K562 (cell line): Measurements from ENCODE around the gene NMRAL1. TPM values are rescaled to one million over a fixed set of nuclear protein-coding genes. Genes with fewer than 3 reads are reported as not detected.

ENCODE experiments used
- ARID3B ChIP-seq: fragments of 250-450 bp; sonication (Bioruptor Pico); IDR thresholded peaks from 2 replicates; pipeline ENCODE4 v1.4.0; 2020; ENCODE audit warnings: borderline replicate concordance
- CEBPG ChIP-seq, 3 experiments: fragments of 200-800 bp in 1 of 3; sonication (Bioruptor generic) in 1 of 3; sonication (generic) in 1 of 3; formaldehyde crosslinking in 1 of 3; IDR thresholded peaks in 2 of 3; conservative IDR thresholded peaks in 1 of 3; 2 replicates each; pipeline versions ENCODE4 v1.6.1 to v1.8.0; 2016 to 2022; ENCODE audit warnings: missing compliant biosample characterization in 2 of 3, missing genetic modification characterization in 2 of 3, mild to moderate bottlenecking in 1 of 3, missing genetic modification reagents in 1 of 3
- CREM ChIP-seq: IDR thresholded peaks from 2 replicates; pipeline ENCODE4 v1.6.1; 2014; ENCODE audit warnings: antibody characterized with exemption, low read depth
- CTCF ChIP-seq, 3 experiments: IDR thresholded peaks in 2 of 3; conservative IDR thresholded peaks in 1 of 3; 2 replicates each; pipeline ENCODE4 v1.5.1; 2011 to 2012; ENCODE audit warnings: low read length in 3 of 3, mild to moderate bottlenecking in 3 of 3, control low read depth in 2 of 3, improper control_type of control experiment in 1 of 3, inconsistent platforms in 1 of 3, low read depth in 1 of 3, mixed read lengths in 1 of 3, moderate library complexity in 1 of 3; ENCODE audit not compliant: insufficient read depth in 2 of 3
- E2F5 ChIP-seq: sonication (generic); formaldehyde crosslinking; IDR thresholded peaks from 2 replicates; pipeline ENCODE4 v1.8.0; 2022; ENCODE audit warnings: mild to moderate bottlenecking, missing genetic modification reagents
- FOSL1 ChIP-seq: fragments of 200-800 bp; sonication (Bioruptor generic); conservative IDR thresholded peaks from 2 replicates; pipeline ENCODE4 v1.6.1; 2016; ENCODE audit warnings: missing genetic modification characterization, missing compliant biosample characterization
- FOXA3 ChIP-seq, 2 experiments: fragments of 450-650 bp in 1 of 2; sonication (generic) in 1 of 2; formaldehyde crosslinking; IDR thresholded peaks in 1 of 2; conservative IDR thresholded peaks in 1 of 2; 2 replicates each; pipeline versions ENCODE4 v1.4.0 to v1.8.0; 2020 to 2022; ENCODE audit warnings: mild to moderate bottlenecking in 2 of 2, missing genetic modification reagents in 1 of 2
- GATAD2A ChIP-seq: fragments of 450-650 bp; IDR thresholded peaks from 2 replicates; pipeline ENCODE4 v1.6.1; 2017
- HDAC2 ChIP-seq: fragments of 450-650 bp; IDR thresholded peaks from 2 replicates; pipeline ENCODE4 v1.6.1; 2016; ENCODE audit warnings: mild to moderate bottlenecking
- RBM25 ChIP-seq: fragments of 200-400 bp; formaldehyde crosslinking; IDR thresholded peaks from 2 replicates; pipeline ENCODE4 v1.6.1; 2018; ENCODE audit warnings: low read length, low read depth, moderate library complexity; ENCODE audit not compliant: severe bottlenecking
- RNF2 ChIP-seq: sonication (generic); IDR thresholded peaks from 2 replicates; pipeline ENCODE4 v1.6.1; 2016
- SMARCA4 ChIP-seq: fragments of 450-650 bp; IDR thresholded peaks from 2 replicates; pipeline ENCODE4 v1.6.1; 2016
- TFAM ChIP-seq: fragments of 250-450 bp; sonication (Bioruptor Pico); conservative IDR thresholded peaks from 2 replicates; pipeline ENCODE4 v1.5.0; 2021; ENCODE audit warnings: mild to moderate bottlenecking, moderate library complexity
- THRB ChIP-seq: fragments of 450-650 bp; formaldehyde crosslinking; conservative IDR thresholded peaks from 2 replicates; pipeline ENCODE4 v1.4.0; 2022; ENCODE audit warnings: mild to moderate bottlenecking, missing genetic modification characterization
- ZBED1 ChIP-seq: IDR thresholded peaks from 2 replicates; pipeline ENCODE4 v1.6.1; 2014
- ZKSCAN1 ChIP-seq: fragments of 150-350 bp; IDR thresholded peaks from 2 replicates; pipeline ENCODE4 v1.6.1; 2016; ENCODE audit warnings: low read depth, low read length
- ZNF212 ChIP-seq: fragments of 450-650 bp; formaldehyde crosslinking; IDR thresholded peaks from 2 replicates; pipeline ENCODE4 v1.4.0; 2020; ENCODE audit warnings: mild to moderate bottlenecking
- ZNF23 ChIP-seq: fragments of 250-450 bp; sonication (Bioruptor Pico); IDR thresholded peaks from 2 replicates; pipeline ENCODE4 v1.4.0; 2020; ENCODE audit warnings: mild to moderate bottlenecking
- ZNF384 ChIP-seq: IDR thresholded peaks from 2 replicates; pipeline ENCODE4 v1.6.1; 2012; ENCODE audit warnings: low read depth, low read length, improper control_type of control experiment
- ZNF589 ChIP-seq: fragments of 200-800 bp; sonication (Bioruptor generic); IDR thresholded peaks from 2 replicates; pipeline ENCODE4 v1.6.1; 2016; ENCODE audit warnings: low read depth, missing genetic modification characterization, missing compliant biosample characterization
- ZNF707 ChIP-seq: fragments of 250-450 bp; sonication (Bioruptor Pico); conservative IDR thresholded peaks from 2 replicates; pipeline ENCODE4 v1.8.0; 2022; ENCODE audit warnings: inconsistent platforms, mild to moderate bottlenecking, moderate library complexity
- polyA plus RNA-seq, 8 experiments: library from polyadenylated mRNA; depleted of rRNA in 4 of 8; stranded (reverse) in 5 of 8; unstranded in 3 of 8; fragments of >200 nt; fragmentation: Nextera tagmentation in 2 of 8; fragmentation: Illumina TruSeq in 1 of 8; extraction: Ambion mirVana in 2 of 8; extraction: Trizol in 1 of 8; gene quantifications; 2 replicates each; pipeline versions ENCODE4 v1.2.1 to v1.2.3, GENCODE V29; 2011 to 2014; ENCODE audit warnings: inconsistent platforms in 1 of 8, missing spikeins in 1 of 8
- total RNA-seq, 7 experiments: library from RNA; depleted of rRNA in 6 of 7; stranded (reverse); fragments of >200 nt in 6 of 7; fragmentation: Illumina TruSeq in 2 of 7; extraction: Trizol in 2 of 7; gene quantifications; 2 replicates each; pipeline versions ENCODE4 v1.2.1 to v1.2.3, GENCODE V29; 2011 to 2021; ENCODE audit warnings: low replicate concordance in 1 of 7
- TF ChIP-seq, protein P1 (sequence below): sonication (generic); formaldehyde crosslinking; IDR thresholded peaks from 2 replicates; pipeline ENCODE4 v1.8.1; 2022; ENCODE audit warnings: missing genetic modification reagents

The NMRAL1 gene
- total and polyA plus RNA-seq, 9 of the 15 experiments (the other 6 are each of a cell fraction or from before 2014, with no cell fraction given) = 6.3 to 116 (median 63.2) TPM

- TF ChIP-seq, protein P1, sequence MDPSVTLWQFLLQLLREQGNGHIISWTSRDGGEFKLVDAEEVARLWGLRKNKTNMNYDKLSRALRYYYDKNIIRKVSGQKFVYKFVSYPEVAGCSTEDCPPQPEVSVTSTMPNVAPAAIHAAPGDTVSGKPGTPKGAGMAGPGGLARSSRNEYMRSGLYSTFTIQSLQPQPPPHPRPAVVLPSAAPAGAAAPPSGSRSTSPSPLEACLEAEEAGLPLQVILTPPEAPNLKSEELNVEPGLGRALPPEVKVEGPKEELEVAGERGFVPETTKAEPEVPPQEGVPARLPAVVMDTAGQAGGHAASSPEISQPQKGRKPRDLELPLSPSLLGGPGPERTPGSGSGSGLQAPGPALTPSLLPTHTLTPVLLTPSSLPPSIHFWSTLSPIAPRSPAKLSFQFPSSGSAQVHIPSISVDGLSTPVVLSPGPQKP (CRISPR knock-in tag) = no peak
- TF ChIP-seq SMARCA4 (peak; percentile 44; the same call in 1 of the 2 replicates), ARID3B (CRISPR knock-in tag) (no peak), THRB (peak; percentile 68; the same call in 1 of the 2 replicates), CTCF (IDR thresholded peaks at IDR 0.05 in 2 of 3, conservative IDR thresholded peaks at IDR 0.05 in 1 of 3; ENCODE audit: insufficient read depth in 2 of 3, low read depth in 1 of 3, low read length in 3 of 3) (no peak), FOXA3 (CRISPR knock-in tag; conservative IDR thresholded peaks at IDR 0.05 in 1 of 2, IDR thresholded peaks at IDR 0.05 in 1 of 2) (no peak), ZNF23 (CRISPR knock-in tag) (no peak), ZNF707 (peak; percentile 70; the same call in 1 of the 2 replicates), ZKSCAN1 (no peak), HDAC2 (no peak; the same call in 1 of the 2 replicates), ZNF384 (no peak), ZNF589 (peak; percentile 98), ZBED1 (no peak), E2F5 (CRISPR knock-in tag) (no peak), GATAD2A (no peak), RNF2 (no peak), RBM25 (no peak), CREM (no peak), ZNF212 (CRISPR knock-in tag) (peak; percentile 62; the same call in 1 of the 2 replicates), FOSL1 (tag) (no peak; the same call in 1 of the 2 replicates), CEBPG (CRISPR knock-in tag; IDR thresholded peaks at IDR 0.05) (peak; percentile 91), CEBPG (tag; conservative IDR thresholded peaks at IDR 0.05 in 1 of 2, IDR thresholded peaks at IDR 0.05 in 1 of 2) (peak; percentile 65 to 96), TFAM (no peak)
These were observed 23.4 kb downstream of the NMRAL1 start (continued) for GRCh38 chr16:4450931-4451519.
